WERI-Rb-1 (cell line): ENCODE measurements around the gene PRKCB.

ENCODE experiments used
- DNase-seq: peaks from one replicate; pipeline ENCODE4 v3.0.0-alpha.2; 2020
- H3K27ac ChIP-seq: fragments of 250-450 bp; sonication (Bioruptor Pico); 2 replicates; pipeline ENCODE4 v1.5.1; 2020; ENCODE audit warnings: mild to moderate bottlenecking, moderate library complexity
- H3K27me3 ChIP-seq: fragments of 250-450 bp; sonication (Bioruptor Pico); 2 replicates; pipeline ENCODE4 v1.5.1; 2021; ENCODE audit warnings: mild to moderate bottlenecking, low read depth, moderate library complexity; ENCODE audit not compliant: insufficient read depth, severe bottlenecking
- H3K36me3 ChIP-seq: fragments of 250-450 bp; sonication (Bioruptor Pico); 2 replicates; pipeline ENCODE4 v1.5.1; 2020; ENCODE audit warnings: mild to moderate bottlenecking, moderate library complexity
- H3K4me3 ChIP-seq: 2 replicates; pipeline ENCODE4 v1.5.1; 2011; ENCODE audit warnings: low read depth, mild to moderate bottlenecking, control low read depth, low read length
- H3K9me3 ChIP-seq: fragments of 250-450 bp; sonication (Bioruptor Pico); 2 replicates; pipeline ENCODE4 v1.5.1; 2021; ENCODE audit warnings: mild to moderate bottlenecking, moderate library complexity; ENCODE audit not compliant: severe bottlenecking
- TF ChIP-seq, protein P1 (sequence below): IDR thresholded peaks from 2 replicates; pipeline ENCODE4 v1.5.1; 2011; ENCODE audit warnings: low read depth, mild to moderate bottlenecking, control low read depth, inconsistent platforms, low read length

PRKCB gene

DNA sequence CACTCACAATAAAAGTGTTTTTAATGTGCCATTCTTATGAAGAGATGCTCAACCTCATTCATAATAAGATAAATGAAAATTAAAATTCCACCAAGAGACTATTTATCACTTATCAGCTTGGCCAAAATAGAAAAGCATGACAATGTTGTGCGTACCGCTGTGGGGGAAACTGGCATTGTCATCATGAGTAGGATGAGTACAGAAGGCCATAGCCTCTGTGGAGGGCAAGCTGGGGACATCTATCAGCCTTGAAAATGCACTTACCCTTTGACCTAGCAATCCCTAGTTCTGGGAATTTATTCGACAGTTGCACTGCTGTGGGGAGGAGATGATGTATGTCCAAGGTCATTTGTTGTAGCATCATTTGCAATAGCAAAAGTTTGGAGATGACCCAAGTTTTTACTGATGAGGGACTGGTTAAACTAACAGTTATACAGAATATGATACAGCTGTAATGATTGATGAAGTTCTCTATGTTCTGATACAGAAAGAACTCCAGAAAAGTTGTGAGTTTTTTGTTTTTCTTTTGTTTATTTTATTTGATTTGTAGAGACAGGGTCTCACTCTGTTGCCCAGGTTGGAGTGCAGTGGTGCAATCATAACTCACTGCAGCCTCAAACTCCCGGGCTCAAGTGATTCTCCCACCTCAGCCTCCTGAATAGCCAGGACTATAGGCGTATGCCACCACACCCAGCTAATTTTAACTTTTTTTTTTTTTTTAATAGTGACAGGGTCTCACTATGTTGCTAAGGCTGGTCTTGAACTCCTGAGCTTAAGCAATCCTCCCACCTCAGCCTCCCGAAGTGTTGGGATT lies 13.7 kb upstream of the PRKCB start:
- H3K27me3 ChIP-seq = peaks cover 7% of the 10 kb centered on the region
- H3K27ac ChIP-seq = no peak overlapping the region
- H3K36me3 ChIP-seq = no peaks in the 10 kb centered on the region
- no peaks in the 10 kb centered on the region for H3K9me3 ChIP-seq
- no peak for DNase-seq
- H3K4me3 ChIP-seq = no peak overlapping the region
- TF ChIP-seq, protein P1, sequence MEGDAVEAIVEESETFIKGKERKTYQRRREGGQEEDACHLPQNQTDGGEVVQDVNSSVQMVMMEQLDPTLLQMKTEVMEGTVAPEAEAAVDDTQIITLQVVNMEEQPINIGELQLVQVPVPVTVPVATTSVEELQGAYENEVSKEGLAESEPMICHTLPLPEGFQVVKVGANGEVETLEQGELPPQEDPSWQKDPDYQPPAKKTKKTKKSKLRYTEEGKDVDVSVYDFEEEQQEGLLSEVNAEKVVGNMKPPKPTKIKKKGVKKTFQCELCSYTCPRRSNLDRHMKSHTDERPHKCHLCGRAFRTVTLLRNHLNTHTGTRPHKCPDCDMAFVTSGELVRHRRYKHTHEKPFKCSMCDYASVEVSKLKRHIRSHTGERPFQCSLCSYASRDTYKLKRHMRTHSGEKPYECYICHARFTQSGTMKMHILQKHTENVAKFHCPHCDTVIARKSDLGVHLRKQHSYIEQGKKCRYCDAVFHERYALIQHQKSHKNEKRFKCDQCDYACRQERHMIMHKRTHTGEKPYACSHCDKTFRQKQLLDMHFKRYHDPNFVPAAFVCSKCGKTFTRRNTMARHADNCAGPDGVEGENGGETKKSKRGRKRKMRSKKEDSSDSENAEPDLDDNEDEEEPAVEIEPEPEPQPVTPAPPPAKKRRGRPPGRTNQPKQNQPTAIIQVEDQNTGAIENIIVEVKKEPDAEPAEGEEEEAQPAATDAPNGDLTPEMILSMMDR = no peak

DNA sequence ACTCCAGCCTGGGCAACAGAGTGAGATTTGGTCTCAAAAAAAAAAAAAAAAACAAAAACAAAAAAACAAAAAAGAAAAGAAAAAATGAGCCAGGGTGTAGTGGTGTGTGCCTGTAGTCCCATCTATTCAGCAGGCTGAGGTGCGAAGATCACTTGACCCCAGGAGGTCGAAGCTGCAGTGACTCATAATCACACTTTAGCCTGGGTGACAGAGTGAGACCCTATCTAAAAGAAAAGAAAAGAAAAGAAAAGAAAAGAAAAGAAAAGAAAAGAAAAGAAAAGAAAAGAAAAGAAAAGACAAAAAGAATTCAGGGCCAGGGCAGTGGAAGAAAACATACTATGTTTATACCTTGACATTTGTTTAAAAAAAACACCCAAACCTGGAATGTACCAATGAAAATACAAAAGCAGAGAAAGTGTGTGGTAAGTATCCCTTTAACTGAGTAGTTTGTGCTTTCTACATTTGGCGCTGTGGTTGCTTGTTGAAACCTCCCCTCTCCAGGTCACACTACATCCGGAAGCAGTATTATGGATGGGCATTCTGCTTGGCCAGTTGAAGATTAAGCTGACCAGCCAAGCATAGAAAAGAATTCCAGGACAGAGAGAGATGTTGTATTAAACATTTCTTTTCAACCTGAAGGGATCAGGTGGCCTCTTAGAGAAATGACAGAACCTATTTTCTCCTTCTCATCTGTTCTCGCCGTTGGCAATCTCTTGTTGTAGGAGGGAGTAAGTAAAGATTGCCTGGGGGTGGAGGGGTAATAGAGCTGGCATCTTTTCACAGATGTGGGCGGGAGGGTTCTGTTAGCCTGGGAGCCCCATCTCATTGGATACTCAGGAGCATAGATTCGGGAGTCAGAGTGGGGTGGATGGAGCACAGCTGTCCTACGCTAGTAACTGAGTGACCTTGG lies 12.1 kb upstream of the PRKCB start:
- no peak overlapping the region for H3K27ac ChIP-seq
- H3K4me3 ChIP-seq = no peak overlapping the region
- no peaks in the 10 kb centered on the region for H3K36me3 ChIP-seq
- H3K9me3 ChIP-seq = no peaks in the 10 kb centered on the region
- DNase-seq = no peak
- peaks cover 3% of the 10 kb centered on the region for H3K27me3 ChIP-seq
- TF ChIP-seq, protein P1 = no peak

DNA sequence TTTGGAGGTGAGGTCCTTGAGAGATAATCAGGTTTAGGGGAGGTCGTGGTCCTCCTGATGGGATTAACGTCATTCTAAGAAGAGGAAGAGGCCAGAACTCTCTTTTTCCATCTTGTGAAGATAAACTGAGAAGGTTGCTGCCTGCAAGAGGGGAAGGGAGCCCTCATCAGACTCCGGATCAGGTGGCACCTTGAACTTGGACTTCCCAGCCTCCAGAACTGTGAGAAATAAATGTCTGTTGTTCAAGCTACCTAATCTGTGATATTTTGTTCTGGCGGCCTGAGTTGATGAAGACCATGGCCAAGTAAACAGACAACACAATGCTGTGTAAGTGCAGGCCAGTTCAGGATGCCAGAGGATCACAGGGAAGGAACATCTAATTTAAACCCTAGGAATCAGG lies 10.9 kb upstream of the PRKCB start:
- Histone ChIP-seq H3K27me3 (peaks cover 3% of the 10 kb centered on the region), H3K36me3 (no peaks in the 10 kb centered on the region), H3K4me3 (no peak overlapping the region), H3K9me3 (peaks cover 6% of the 10 kb centered on the region), H3K27ac (no peak overlapping the region)
- no peak for DNase-seq
- TF ChIP-seq, protein P1 = no peak

DNA sequence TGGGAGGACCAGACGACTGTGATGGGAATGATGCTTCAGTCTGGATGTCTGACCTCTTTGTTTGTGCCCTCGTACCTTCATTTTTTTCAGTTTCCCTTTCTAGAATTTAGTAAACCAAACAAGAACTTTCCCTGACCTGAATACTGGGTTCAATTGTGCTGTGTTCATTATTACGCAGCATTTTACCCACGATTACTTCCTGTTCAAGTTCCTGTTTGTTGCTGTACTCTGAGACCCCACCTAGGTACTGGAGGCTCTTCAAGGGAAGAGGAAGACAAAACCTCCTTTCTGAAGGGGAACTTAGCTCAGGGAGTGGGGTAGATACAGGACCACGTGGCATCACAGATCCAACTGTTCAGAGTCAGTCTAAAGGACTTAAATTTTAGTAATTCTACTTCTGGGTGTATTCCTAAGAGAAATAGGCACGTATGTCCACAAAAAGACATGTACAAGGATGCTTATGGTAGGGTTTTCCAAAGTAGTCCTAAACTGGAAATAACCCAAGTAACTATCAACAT lies 9.2 kb upstream of the PRKCB start:
- Histone ChIP-seq H3K27me3 (no peaks in the 10 kb centered on the region), H3K4me3 (no peak overlapping the region), H3K27ac (no peak overlapping the region), H3K36me3 (no peaks in the 10 kb centered on the region), H3K9me3 (peaks cover 8% of the 10 kb centered on the region)
- TF ChIP-seq, protein P1 = no peak
- DNase-seq = no peak

DNA sequence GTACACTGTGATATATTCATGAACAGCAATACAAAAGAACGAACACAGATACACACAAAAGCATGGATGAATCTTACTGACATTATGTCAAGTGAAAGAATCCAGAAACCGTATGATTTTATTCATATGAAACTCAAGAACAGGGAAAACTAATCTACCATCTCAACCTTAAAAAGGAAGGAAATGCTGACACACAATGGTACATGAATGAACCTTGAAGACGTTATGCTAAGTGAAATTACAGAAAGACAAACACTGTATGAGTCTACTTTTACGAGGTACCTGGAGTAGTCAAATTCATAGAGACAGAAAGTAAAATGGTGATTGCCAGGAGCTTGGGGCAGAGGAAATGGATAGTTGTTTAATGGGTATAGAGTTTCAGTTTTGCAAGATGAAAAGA lies 8.7 kb upstream of the PRKCB start:
- peaks cover 8% of the 10 kb centered on the region for H3K9me3 ChIP-seq

More for the DNA sequence above, 8.7 kb upstream of the PRKCB start:
- DNase-seq = no peak
- Histone ChIP-seq H3K4me3 (no peak overlapping the region), H3K27ac (no peak overlapping the region), H3K36me3 (no peaks in the 10 kb centered on the region), H3K27me3 (no peaks in the 10 kb centered on the region)
- TF ChIP-seq, protein P1 = no peak
